DMS53 treated with DMSO at 0.1 percent for 48 hours (cell line): ENCODE results near the gene PPP2R5D.
A peak's percentile ranks its signal among the peaks of the same experiment; 100 is the strongest.

Source experiments
- DNase-seq: peaks from one replicate; lab custom pipeline; 2025; ENCODE audit not compliant: unreplicated experiment; lab: John Stamatoyannopoulos, UW

Gene PPP2R5D

DNA sequence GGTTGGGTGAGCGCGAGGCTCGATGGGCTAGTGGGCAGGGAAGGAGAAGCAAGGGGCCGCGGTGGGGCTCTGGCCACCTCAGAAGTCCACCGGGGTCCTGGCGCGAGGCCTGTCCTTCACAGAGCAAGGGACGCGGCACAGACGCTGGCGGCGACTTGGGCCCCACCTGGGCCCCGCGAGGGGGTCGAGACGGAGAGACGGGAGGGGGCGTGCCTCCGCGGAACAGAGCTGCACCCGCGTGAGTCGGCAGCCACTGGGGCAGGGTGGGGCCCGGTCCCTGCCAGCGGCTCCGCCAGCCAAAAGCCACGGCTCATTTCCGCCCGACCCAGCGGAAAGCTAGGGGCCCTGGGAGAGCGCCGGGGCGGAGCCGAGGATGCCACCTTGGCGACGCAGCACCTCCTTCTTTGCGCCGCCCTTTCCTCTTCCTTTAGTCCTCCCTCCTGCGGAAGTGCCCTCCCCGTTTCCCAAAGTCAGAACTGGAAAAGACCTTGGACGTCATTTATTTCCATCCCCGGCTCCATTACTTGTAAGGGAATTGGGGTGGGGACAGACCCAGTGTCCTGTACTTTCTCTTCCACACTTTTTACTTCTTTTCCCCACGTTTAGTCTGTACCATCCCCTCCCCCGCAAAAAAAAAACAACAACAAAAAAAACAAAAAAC, 69.3 kb downstream of the PPP2R5D start, which contains the start of gene CUL7:
Gene CUL7 (minus strand): TSS at position 307 of the 661 bp plus-strand sequence. CDS start 1,063 bp downstream, outside the sequence.
- DNase-seq, result peak; percentile 97

DNA sequence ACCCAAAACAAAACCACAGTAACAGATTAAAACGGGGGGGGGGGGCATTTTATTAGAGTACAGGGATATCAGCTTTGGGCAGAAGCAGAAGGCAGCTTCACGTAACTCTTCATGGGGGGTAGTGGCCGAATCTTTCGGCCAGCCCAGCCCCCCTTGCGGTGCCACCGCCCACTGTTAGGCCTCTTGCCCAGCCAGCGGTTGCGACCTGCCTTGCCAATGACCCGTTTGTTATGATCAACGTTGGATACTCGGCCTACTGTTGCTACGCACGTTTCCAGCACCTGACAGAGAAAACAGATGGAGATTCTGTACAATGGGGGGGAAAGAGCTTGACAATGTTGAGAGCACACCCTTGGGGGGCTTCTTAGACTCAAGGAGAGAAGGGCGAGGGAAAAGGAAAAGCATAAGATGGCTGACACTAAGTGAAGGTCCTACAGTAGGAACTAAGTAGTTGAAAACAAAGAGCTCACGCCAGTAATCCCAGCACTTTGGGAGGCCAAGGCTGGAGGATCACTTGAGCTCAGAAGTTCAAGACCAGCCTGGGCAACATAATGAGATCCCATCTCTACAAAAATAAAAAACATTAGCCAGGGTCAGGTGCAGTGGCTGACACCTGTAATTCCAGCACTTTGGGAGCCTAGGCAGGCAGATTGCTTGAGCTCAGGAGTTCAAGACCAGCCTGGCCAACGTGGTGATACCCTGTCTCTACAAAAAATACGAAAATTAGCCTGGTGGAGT, 70.0 kb downstream of the PPP2R5D start:
- DNase-seq, result no peak

DNA sequence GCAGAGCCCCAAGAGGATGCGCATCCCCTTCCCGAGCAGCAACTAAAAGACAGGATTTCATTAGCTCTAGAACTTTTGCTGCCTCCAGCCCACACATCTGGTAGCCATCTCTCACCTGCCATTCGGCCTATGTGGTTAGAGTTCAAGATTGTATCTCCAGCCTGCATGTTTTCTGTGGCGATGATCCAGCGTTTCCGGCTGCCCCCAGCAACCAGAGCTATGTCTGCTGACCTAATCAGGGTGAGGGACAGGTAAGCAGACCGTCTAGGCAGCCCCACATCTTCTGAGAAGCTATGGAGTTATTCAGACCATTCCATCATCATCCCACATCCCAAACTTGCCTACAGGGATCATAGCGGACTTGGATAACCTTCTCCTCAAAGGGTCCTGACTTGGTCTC, 71.6 kb downstream of the PPP2R5D start:
- DNase-seq, result no peak

DNA sequence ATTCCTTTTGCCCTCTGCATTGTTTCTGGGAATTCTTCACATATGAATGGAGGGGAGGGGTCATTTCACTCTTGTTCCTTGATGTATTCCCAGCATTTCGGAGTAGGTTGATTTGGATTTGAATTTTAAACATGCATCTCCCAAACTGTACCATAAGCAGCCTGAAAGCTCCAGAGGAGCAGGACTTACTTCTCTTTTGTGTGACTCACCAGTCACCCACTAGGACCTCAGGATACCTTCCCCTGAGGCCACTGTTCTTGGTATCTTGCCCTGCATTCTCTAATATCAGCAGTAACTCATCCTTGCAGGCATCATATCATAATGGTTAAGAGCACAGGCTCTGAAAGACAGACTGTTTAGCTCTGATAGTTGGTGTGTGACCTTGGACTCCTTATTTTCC, 74.2 kb downstream of the PPP2R5D start:
- no peak for DNase-seq

DNA sequence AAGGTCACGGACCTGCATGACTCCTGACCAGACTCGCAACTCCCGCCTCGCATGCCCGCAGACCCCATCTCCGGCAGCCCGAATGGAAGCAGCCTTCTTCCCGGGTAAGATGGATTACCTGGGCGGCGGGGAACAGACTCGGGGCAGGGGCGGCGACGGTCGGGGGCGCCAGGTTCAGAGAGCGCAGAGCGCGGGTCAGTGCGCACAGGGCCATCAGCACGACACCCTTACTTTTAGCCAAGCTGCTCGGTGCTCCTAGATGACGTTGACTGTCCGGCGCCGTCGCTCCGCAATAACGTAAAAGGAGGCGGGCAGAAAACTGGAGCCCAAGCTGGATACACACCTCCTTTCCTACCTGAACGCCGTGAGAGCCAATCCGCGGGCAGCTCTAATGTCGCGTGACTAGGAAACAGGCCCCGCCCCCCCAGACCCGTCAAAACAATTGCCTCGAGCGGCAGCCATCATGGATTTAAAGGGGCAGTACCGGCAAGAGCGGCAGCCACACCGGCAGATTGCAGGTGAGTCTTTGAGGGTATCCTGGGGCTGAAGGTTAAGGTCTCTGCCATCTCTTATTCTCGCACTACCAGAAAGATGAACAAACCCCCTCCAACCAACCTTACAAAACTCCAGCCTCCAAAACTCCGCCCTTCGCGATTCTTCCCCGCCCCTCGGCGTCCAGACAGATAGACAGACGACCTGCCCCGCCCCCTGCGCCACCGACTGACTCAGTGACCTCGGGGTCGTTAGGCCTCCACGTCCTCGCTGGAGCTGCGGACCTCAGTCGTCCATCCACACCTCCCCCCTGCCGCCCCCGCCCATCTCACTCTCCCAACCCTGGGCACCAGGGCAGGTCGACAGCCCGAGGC, 75.0 kb downstream of the PPP2R5D start, which contains the start of the genes KLC4 and MRPL2:
Gene KLC4 (plus strand): TSS at position 464 of the 866 bp plus-strand sequence. CDS start 1,705 bp downstream, outside the sequence.
Gene MRPL2 (minus strand): TSS at position 267 of the 866 bp plus-strand sequence. CDS start 53 bp downstream, at position 214.
- peak; percentile 94 for DNase-seq

DNA sequence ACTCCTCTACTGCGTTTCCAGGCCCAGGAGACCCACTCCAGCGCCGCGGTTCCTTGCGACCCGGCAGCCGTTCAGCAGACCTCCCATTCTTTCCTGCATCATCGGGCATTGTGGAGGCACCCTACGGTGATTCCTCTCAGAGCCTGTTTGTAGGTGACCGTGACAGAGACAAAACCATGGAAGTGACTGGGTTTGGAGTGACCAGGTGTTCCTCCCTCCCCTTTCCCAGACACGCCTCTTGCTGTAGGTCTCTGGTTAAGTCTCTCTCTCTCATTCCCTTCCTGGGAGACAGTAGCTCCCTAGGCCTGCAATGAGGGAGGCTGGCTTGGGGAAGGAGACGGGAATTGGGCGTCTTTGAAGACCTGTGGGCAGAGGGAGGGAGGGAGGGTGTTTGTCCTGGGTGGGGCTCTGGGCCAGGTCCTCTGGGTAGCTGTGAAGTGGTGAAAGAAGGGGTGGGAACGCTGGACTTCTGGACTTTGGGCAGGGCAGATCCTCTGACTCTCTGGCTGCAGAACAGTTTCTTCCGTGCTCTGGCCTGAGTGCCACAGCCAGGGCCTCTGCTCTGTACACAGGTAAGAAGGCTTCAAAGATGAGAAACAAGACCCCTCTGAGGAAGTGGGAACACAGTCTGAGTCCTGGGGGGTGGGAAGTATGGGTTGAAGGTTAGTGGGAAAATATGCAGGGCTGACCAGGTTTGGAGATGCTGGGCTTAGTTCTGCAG, 75.8 kb downstream of the PPP2R5D start:
- DNase-seq, result peak; percentile 60

DNA sequence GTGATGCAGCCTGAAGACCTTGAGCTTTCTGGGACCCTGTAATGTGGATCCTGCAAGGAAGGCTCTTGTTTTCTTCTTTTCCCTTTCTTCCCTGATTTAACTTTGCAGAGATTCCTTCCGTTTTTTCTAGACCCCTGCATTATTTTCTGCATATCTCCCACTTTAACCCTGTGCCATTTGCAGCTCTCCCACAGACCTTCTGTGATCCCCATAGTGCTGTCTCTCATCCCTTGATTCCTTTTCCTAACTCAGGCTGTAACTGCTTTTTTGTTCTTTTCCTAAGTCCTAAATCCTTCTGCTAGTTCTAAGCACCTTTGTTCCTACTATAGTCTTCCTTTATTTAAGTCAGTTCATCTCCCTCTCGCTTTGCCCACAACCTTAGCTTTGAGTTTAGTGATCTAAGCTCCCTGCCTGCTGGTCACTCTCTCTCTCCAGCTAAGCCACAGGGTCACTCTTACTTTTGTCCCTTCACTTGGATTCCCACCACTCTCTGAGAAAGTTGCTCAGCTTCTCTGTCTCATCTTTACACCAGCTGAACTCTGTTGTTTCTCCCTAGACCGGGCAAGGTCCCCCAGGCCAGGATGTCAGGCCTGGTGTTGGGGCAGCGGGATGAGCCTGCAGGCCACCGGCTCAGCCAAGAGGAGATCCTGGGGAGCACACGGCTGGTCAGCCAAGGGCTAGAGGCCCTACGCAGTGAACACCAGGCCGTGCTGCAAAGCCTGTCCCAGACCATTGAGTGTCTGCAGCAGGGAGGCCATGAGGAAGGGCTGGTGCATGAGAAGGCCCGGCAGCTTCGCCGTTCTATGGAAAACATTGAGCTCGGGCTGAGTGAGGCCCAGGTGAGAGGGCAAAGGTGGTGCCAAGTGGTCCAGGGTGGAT, 76.6 kb downstream of the PPP2R5D start:
- no peak for DNase-seq

DNA sequence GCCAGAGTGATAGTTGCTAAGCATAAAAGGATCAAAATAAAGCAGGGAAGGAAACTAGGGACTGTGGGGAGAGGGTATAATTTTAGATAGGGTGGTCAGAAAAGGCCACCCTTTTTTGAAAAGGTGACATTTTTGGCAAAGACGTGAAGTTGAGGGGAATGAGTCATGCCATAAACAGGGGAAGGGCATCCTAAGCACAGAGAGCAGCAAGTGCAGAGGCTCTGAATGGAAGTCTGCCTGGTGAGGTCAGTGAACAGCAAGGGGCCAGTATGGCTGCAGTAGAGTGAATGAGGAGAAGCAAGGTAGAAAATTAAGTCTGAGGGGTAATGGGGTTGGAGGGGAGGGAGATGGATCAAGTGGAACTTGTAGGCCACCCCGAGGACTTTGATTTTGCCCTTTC, 77.5 kb downstream of the PPP2R5D start:
- no peak for DNase-seq
